ENCODE measurements around the gene NUDT14.

NUDT14 gene

GRCh38 chr14:105187116-105187515 lies 6.0 kb upstream of the NUDT14 start:
- peaks cover 5% of the 10 kb centered on the region for H3K9me3 Mint-ChIP-seq
- no peaks in the 10 kb centered on the region for H3K36me3 Mint-ChIP-seq (ENCODE audit: low read depth)
- peaks cover 8% of the 10 kb centered on the region for H3K4me1 Mint-ChIP-seq
- no peak overlapping the region for H3K27ac Mint-ChIP-seq
- H3K27me3 Mint-ChIP-seq (ENCODE audit: low read depth), result peaks cover 13% of the 10 kb centered on the region
- no peak overlapping the region for H3K4me3 Mint-ChIP-seq
- TF ChIP-seq, protein P1, sequence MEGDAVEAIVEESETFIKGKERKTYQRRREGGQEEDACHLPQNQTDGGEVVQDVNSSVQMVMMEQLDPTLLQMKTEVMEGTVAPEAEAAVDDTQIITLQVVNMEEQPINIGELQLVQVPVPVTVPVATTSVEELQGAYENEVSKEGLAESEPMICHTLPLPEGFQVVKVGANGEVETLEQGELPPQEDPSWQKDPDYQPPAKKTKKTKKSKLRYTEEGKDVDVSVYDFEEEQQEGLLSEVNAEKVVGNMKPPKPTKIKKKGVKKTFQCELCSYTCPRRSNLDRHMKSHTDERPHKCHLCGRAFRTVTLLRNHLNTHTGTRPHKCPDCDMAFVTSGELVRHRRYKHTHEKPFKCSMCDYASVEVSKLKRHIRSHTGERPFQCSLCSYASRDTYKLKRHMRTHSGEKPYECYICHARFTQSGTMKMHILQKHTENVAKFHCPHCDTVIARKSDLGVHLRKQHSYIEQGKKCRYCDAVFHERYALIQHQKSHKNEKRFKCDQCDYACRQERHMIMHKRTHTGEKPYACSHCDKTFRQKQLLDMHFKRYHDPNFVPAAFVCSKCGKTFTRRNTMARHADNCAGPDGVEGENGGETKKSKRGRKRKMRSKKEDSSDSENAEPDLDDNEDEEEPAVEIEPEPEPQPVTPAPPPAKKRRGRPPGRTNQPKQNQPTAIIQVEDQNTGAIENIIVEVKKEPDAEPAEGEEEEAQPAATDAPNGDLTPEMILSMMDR (IDR thresholded peaks at IDR 0.05; ENCODE audit: unreplicated experiment in 3 of 3), result no peak

DNA sequence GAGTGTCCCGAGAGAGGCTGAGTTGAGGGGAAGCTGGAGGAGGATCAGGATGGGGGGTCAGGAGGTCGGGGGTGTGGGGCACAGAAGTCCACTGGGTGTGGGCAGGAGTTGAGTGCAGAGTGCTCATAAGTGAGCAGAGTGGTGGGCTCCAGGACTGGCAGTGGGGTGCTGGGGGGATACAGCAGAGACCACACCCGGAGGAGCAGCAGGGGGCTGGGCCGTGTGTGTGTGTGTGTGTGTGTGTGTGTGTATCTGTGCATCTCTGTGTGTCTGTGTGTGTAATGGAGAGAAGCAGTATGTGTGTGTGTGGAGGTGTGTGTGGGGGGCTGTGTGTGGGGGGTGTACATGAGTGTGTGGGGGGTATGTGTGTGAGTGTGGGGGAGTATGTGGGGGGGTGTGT lies 4.9 kb upstream of the NUDT14 start:
- no peaks in the 10 kb centered on the region for H3K36me3 Mint-ChIP-seq (ENCODE audit: low read depth)
- H3K9me3 Mint-ChIP-seq, result peaks cover 5% of the 10 kb centered on the region
- peaks cover 9% of the 10 kb centered on the region for H3K4me1 Mint-ChIP-seq
- TF ChIP-seq, protein P1 (IDR thresholded peaks at IDR 0.05; ENCODE audit: unreplicated experiment in 3 of 3), result no peak
- H3K27ac Mint-ChIP-seq, result no peak overlapping the region
- H3K27me3 Mint-ChIP-seq (ENCODE audit: low read depth), result peaks cover 16% of the 10 kb centered on the region
- H3K4me3 Mint-ChIP-seq, result no peak overlapping the region

GRCh38 chr14:105185001-105185400 lies 3.9 kb upstream of the NUDT14 start:
- Mint-ChIP-seq H3K4me1 (peaks cover 9% of the 10 kb centered on the region), H3K27me3 (ENCODE audit: low read depth) (peaks cover 15% of the 10 kb centered on the region), H3K36me3 (ENCODE audit: low read depth) (no peaks in the 10 kb centered on the region), H3K27ac (no peak overlapping the region), H3K9me3 (peaks cover 5% of the 10 kb centered on the region), H3K4me3 (no peak overlapping the region)
- TF ChIP-seq, protein P1 (IDR thresholded peaks at IDR 0.05; ENCODE audit: unreplicated experiment in 3 of 3), result no peak

- H3K4me3 Mint-ChIP-seq, result no peak overlapping the region
- peaks cover 11% of the 10 kb centered on the region for H3K27me3 Mint-ChIP-seq (ENCODE audit: low read depth)
- peaks cover 5% of the 10 kb centered on the region for H3K9me3 Mint-ChIP-seq
- no peaks in the 10 kb centered on the region for H3K36me3 Mint-ChIP-seq (ENCODE audit: low read depth)
- peaks cover 9% of the 10 kb centered on the region for H3K4me1 Mint-ChIP-seq
- TF ChIP-seq, protein P1 (IDR thresholded peaks at IDR 0.05; ENCODE audit: unreplicated experiment in 3 of 3), result no peak
- no peak overlapping the region for H3K27ac Mint-ChIP-seq
These were observed 3.3 kb upstream of the NUDT14 start for GRCh38 chr14:105184461-105184860.

GRCh38 chr14:105182296-105183020 lies 1.3 kb upstream of the NUDT14 start:
- no peaks in the 10 kb centered on the region for H3K36me3 Mint-ChIP-seq (ENCODE audit: low read depth)
- H3K4me1 Mint-ChIP-seq, result peaks cover 9% of the 10 kb centered on the region
- TF ChIP-seq, protein P1 (IDR thresholded peaks at IDR 0.05; ENCODE audit: unreplicated experiment in 3 of 3), result no peak
- H3K4me3 Mint-ChIP-seq, result peak overlapping the region; percentile 72 to 84 (median 81)
- H3K27me3 Mint-ChIP-seq (ENCODE audit: low read depth), result peaks cover 11% of the 10 kb centered on the region
- peaks cover 2% of the 10 kb centered on the region for H3K9me3 Mint-ChIP-seq
- peak overlapping the region in 1 of 3 experiments; percentile 39 for H3K27ac Mint-ChIP-seq

All from nephron (organoid).